ENCODE results near the gene SLC6A9. TPM values are rescaled to one million over a fixed set of nuclear protein-coding genes. Genes with fewer than 3 reads are reported as not detected.

The SLC6A9 gene
- total RNA-seq, 1 donor from 2014 or later, result 4.0 TPM

DNA sequence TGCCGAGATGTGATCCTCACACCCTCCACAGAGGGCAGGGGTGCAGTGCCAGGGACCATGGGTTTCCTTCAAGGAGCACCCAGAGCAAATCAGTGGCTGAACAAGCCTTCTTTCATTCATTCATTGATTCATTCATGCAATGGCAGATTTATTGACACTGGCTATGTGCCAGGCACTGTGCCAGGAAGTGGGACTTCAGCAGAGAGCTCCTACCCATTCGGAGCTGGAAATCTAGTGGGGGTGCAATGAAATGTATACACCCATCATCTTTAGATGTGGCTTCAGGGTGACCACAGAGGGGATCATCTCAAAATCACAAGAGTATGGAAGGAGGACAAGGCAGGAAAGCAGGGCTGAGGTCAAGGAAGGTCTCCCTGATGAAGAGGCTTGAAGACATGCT, 18.9 kb downstream of the SLC6A9 start:
- intact Hi-C loops (cut with micrococcal nuclease), result no loop called here

DNA sequence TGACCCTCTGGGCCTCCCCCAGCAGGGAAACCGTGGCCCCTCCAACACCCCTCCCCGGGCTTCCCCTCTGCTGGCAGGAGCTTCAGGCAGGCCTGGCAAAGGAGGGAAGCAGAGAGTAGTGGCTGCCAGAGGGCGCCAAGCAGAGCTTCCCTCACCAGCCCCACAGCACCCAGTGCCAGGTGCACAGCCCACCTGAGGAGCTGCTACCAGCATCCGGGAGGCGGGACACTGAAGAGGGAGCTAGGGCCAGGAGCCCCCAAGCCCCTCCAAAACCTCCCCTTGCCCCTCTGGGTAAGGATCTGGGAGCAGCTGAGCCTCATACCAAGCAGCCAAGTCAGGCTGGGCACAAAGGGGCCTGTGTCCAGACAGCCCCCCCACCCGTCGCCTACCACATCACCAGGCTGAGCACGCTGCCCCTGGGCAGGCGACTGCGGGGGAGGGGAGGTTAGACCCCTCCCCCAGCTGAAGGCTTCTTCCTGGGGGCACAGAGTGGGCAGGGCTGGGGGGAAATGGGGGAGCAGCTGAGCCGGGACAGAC, 20.3 kb downstream of the SLC6A9 start:
- intact Hi-C loops (cut with micrococcal nuclease), result no loop called here

DNA sequence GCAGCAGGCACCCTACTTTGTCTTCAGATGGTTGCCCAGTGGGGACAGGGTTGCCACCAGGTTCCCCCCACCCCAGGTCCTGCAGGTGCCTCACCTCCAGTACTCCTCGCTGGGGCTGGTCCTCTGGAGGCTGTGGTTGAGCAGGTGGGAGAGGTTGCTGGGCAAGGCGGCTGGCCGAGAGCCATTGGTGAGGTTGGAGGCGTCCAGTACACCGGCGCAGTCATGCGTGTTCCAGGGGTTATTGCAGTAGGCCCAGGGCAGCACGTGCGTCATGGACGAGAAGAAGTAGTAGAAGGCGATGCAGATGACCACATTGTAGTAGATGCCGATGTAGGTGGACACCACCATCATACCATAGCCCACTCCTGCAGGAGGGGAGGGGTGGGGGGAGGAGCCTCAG, 23.0 kb downstream of the SLC6A9 start:
- intact Hi-C loops (cut with micrococcal nuclease), result no loop called here

DNA sequence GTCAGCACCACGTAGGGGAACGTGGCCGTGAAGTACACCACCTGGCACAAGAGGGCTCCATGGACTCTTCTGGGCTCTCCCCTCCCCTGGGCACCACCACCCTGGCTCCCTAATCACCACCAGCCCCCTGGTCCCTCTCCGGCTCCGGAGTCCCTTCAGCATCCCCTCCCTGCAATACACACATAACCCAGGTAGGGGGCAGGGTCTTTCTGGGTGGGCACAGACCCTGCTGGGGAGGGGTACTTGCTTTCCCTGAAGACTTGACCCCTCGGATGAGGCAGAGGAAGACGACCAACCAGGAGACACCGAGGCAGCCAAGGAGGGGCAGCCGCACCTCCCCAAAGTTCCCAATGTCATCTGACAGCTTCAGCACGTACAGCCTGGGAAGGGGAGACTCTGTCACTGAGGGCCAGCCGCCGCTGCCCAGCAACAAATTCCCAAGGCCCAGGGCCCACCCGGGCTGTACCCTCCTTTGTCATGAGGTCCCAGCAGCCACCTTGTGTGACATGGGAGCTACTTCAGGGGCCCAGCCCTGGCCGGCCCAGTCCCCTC, 28.6 kb downstream of the SLC6A9 start:
- intact Hi-C loops (cut with micrococcal nuclease), result no loop called here

DNA sequence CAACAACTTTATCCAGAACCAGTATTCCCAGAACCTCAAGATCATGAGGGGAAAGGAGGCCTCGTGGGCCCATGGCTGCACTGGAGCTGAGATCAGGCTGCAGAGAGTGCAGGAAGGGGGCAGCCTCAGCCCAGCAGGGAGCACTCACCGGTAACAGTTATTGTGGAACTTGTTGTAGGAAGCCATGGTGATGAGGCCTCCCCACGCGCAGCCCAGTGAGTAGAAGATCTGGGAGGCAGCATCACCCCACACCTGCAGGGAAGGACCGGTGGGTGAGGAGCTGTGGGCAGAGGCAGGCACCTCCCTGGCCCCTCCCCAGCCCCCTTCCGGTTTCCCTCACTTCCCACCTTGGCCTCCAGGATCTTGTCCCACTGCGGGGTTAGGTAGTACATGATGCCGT, 29.1 kb downstream of the SLC6A9 start:
- intact Hi-C loops (cut with micrococcal nuclease), result no loop called here

DNA sequence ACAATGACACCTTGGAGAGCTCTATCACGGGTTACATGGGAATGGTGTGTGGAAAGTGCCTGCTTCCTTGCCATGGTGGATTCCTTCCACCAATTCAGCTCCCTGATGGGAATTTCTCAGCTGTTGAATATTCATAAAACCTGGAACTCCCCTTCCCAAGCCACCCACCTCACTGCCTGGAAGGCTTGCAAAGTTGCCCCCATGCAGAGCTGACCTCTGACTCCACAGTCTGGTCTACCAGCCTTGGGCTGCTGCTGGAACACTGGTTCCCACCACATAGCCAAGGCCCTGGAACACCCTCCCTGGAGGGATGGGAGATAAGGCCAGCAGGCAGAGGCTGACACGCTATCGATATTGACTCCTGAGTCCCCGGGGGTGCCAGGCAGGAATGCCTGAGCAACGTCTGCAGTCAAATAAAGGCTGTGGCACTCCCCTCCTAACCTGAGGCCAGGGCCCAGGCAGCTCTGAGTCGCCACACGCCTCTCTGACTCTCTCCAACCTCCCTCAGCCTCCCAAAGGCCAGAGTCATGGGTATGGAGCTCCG, 31.1 kb downstream of the SLC6A9 start:
- intact Hi-C loops (cut with micrococcal nuclease), result no loop called here

DNA sequence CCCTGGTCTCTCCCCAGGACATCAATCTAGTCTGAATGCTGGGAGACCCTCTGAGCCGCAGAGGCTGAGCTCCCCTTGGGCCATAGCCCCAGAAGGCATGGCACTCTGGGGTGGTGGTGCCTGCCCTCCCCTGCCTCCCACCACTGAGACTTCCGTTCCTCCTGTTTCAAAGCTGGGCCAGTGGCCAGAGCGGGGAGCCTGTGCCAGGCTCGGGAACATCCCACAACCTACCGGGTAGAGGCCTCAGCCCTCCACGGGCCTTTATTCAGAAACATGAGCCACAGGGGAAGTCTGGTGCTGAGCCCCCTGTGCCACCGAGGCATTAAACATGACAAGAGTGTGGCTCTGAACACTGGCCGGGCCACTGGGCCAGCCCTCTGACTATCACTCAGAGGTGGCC, 31.8 kb downstream of the SLC6A9 start:
- intact Hi-C loops (cut with micrococcal nuclease), result no loop called here

DNA sequence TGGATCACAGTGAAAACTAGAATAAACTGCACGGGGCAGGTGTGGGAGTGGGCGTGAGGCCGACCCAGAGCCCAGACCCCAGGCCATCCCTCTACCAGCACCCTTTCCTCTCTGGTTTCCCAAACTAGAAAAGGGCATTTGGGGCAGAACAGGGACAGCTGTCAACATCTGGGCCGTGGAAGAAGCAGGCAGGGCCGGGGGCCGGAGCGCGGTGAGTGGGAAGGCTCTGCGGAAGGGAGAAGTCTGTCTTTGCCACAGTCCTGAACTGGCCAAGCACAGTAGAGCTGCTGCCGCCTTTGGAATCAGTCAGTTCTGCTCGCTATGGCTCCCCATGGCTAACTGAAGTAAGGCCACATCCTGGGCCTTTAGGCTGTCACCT, 33.3 kb downstream of the SLC6A9 start:
- intact Hi-C loops (cut with micrococcal nuclease), result no loop called here

DNA sequence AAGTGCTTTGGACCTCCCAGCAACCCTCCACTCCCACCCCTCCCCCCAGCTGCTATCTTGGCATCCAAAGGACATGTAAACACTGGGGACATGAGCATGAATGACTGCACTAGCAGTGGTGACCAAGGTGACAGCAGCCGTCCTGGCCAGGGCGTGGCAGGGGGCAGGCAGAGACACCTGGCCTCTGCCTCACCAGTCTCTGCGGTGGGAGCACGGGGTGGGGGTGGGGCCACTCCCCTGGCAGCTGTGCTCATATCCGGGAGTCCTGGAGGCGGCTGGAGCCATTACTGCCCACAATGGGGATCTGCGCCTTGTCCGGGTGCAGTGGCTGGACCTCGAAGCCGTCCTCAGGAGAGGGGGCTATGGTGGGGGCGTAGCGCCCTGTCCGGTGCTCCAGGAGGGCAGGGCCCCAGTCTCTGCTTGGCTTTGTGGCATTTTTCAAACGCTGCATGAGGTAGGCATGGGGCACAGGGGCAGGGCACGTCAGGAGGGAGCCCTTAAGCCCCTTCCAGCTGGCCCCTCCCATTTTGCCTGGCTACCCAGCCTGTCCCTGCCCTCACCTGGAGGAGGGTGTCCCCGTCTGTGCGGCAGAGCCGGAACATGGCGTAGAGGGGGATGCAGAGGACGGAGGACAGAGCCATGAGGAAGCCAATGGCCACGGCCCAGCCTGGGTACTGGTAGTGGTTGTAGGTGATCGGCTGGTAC, 33.8 kb downstream of the SLC6A9 start:
- intact Hi-C loops (cut with micrococcal nuclease), result no loop called here

DNA sequence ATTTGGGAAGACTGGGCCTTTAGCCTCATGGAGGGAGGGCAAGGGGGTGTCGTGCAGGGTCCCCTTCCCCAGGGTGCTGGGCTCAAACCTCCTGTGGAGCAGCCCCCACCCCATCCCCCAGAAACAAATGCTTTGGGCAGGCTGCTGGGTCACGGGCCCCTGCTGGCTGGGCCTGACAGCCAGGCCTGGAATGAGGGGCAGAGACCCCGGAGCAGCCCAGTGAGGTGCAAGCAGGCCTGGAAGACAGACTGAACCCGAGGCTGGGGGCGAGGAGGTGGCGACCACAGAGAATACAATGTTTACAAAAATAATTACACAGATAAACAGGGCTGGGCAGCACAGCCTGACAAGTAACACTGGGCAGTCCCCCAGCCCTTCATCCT, 34.5 kb downstream of the SLC6A9 start:
- intact Hi-C loops (cut with micrococcal nuclease), result no loop called here

DNA sequence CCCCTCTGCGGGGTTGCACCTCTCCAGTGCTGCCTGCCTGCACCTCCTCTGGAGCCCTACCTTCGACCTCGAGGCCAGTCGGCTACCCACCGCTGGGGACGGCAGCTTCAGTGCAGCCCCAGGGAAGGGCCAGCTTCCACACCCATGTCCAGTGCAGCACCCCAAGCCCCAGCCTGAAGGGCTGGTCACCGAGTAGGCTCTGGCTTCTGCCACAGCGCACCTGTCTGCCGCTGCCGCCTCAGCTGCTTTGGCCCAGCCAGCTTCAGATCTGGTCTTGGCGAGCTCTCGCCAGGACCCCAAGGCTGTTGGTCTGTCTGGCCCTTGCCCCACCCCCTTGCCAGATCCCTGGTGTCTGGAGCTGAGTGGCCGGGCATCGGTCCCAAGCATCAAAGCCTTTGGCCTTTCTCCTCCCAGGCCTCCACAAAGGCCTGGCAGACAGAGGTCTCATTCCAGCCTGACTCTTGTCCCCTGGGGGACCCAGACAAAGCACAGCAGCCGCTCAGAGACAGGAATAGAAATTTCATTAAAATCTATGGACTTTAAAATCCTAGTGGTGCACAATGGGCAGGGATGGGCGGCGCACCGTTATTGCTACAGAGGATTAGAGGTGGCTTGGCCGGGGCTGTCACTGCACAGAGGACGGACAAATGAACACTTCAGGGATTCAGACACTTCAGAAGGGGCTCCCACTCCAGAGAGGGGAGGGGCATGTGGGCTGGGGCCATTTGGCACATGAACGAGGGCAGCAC, 35.1 kb downstream of the SLC6A9 start:
- intact Hi-C loops (cut with micrococcal nuclease), result no loop called here

DNA sequence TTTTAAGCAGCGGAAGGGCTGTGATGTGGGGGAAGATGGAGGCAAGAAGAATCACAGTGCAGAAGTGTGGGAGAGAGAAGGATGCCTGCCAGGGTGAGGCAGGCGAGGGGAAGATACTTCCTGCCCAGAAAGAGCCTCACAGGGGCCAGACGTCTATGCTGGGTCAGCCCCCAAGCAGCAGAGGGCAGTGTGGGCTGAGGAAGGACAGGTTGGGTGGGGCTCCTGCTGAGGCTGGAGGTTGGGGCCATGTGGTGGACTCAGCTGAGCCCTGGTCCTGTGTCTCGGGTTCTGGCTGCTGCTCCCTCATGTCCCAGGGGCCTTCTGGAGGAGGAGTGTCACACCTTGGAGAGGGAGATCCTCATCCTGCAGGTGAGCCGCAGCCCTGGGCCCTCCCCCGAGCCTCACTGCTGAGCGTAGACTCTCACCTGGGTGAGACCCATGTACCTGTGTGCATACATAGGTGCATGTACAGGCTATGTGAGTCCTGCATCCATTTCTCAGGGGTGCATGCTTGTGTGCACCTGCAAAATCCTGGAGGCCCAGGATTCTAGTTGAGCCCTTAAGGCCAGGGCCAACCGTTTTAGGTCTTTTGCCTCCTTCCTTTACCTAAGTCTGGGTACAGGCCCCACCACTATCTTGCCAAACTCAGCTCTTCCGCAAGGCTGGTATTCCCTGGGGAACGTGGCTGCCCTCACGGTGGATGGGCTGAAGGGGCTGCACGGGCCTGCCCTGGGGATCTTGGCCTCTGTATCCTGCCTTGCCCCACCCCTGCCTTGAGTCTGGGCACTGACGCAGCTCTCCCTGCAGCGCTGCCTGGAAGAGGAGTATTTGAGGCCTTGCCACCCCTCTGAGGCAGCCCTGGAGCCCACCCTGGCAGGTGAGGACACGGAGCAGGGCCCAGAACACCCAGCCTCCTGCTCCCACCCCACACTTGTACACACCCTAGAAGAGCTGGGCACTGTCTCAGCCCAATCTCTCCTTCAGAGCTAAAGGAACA, 36.2 kb downstream of the SLC6A9 start:
- intact Hi-C loops (cut with micrococcal nuclease), result no loop called here

DNA sequence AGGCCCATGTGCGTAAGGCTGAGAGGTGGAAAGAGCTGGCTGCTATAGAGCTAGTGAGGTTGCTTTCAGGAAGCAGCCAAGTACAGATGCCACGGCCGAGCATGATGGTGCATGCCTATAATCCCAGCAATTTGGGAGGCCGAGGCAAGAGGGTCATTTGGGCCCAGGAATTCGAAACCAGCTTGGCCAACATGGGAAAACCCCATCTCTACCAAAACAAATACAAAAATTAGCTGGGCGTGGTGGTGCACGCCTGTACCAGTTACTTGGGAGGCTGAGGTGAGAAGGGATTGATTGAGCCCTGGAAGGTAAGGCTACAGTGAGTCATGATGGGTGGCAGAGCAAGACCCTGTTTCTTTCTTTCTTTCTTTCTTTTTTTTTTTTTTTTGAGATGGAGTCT, 37.2 kb downstream of the SLC6A9 start:
- intact Hi-C loops (cut with micrococcal nuclease), result no loop called here

DNA sequence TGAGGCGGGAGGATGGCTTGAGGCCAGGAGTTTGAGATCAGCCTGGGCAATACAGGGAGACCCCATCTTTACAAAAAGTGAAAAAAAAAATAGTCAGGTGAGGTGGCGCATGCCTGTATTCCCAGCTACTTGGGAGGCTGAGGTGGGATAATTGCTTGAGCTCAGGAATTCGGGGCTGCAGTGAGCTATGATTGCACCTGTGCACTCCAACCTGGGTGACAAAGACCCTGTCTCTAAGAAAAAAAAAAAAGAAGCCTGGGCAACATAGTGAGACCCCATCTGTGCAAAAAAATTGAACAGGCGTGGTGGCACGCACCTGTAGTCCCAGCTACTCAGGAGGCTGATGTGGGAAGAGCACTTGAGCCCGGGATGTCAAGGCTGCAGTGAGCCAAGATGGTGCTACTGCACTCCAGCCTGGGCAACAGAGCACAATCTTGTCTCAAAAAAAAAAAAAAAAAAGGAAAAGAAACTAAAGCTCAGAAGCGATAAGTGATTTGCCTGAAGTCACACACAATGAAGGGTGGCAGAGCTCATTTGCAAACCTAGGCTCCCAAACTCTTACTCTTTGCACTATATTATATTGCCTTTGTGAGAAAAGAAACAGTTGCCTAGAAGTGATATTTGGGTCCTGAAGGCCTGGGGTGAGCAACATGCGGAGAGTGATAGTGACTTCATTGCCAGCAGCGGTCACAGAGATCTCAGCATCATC, 37.9 kb downstream of the SLC6A9 start:
- intact Hi-C loops (cut with micrococcal nuclease), result no loop called here

DNA sequence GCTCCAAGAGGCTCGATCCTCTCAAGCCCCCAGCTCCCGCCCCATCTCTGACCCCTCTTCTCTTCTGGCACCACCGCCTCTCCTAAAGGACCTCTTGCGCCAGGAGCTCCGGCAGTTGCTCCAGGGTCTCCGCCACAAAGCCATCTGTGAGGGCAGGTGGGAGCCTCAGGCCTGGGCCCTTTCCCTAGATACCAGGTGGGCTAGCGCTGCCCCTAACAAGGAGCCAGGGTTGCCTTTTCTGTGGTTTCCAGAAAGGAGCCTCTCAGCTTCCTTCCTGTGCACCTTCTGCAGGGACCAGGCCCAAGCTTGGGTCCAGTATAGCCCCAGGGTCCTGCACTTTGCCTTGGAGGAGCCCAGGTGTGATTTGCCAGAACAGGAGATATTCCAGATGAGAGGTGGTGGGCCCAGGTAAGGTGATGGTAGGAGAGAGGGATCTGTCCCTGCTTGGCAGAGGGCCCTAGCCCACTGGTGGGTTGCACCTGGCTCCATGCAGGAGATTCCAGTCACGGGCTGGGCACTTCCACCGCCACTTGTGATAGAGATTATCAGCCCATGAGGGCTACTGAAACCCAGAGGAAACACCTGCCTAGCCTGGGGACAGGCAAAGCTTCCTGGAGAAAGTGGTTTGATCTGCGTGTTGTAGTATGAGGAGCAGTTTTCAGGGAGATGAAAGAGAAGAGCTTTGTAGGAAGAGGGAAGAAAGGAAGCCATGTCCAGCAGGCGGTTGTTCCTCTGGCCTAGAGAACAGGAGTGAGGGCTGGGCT, 38.8 kb downstream of the SLC6A9 start:
- intact Hi-C loops (cut with micrococcal nuclease), result no loop called here

DNA sequence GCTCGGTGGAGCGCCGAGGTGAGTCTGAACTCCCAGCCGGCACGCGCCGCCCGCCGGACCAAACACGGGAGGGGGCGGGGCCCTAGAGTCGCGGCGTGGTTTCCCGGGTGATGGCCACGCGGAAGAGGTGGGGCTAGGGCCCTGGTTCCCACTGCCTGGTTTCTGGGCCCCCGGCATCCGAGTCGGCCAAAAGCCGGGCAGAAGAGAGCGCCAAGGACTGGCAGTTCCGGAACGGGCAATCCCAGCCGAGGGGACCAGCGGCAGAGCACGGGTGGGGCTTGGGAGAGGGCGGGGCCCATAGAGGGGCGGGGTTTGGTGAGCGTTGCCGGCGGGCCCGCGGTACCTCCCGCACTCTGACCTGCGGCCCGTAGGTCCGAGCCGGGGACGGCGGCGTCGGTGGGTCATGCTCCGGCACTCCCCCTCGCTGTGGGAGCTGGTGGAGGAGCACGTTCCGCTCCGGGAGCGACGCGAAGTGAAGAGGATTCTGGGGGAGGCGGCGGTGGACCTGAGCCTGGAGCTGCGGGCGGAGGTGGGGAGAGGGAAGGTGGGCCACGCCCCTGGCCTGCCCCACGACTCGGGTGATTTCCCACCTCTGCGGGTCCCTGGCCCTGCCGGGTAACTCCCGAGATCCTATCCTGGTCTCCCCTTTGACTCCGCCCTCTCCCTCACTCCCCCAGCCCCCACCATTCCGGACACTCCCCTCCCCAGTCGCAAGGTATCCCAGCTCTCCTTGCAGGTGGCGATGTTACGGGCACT, 39.6 kb downstream of the SLC6A9 start, which contains the start of gene CCDC24:
Gene CCDC24, plus strand, starts transcription at position 124 of the 756 bp plus-strand sequence. Its CDS starts 280 bp downstream, at position 404.
- intact Hi-C loops (cut with micrococcal nuclease), result loop anchor here (1.0 to 2.0 kb wide), 6 partner anchors 17 to 341 kb away; partner anchors contain the start of genes ATP6V0B, DMAP1, IPO13 and KDM4A

DNA sequence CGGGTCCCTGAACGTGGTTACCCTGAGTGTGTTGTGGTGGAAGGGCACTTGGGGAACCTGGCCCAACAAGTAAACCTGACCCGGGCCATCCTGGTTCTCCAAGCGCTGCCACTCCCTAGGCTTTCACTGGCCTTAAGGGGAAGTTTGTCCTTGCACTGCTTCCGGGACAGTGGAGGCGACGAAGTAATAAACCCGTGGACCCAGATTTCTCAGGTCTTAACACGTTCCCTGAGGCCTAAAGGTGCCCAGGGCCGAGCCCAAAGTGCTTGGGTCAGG, 40.1 kb downstream of the SLC6A9 start:
- intact Hi-C loops (cut with micrococcal nuclease), result loop anchor here (1.0 to 2.0 kb wide), 6 partner anchors 17 to 341 kb away; partner anchors contain the start of genes ATP6V0B, DMAP1, IPO13 and KDM4A
